ENCODE data around the gene DPP10.

- TF ChIP-seq CTCF (IDR thresholded peaks at IDR 0.05; ENCODE audit: low read depth, low read length, missing input control) (no peak), MAX (IDR thresholded peaks at IDR 0.05) (no peak), ATF3 (IDR thresholded peaks at IDR 0.05) (no peak), RAD21 (IDR thresholded peaks at IDR 0.05) (no peak), YY1 (IDR thresholded peaks at IDR 0.05) (no peak), GABPA (IDR thresholded peaks at IDR 0.05 in 1 of 2, conservative IDR thresholded peaks at IDR 0.05 in 1 of 2) (no peak), REST (IDR thresholded peaks at IDR 0.05) (no peak), SP1 (IDR thresholded peaks at IDR 0.05) (no peak), TAF1 (conservative IDR thresholded peaks at IDR 0.05) (no peak), HNF4A (conservative IDR thresholded peaks at IDR 0.05) (no peak), FOXA1 (IDR thresholded peaks at IDR 0.05) (no peak), JUND (IDR thresholded peaks at IDR 0.05) (no peak), EGR1 (IDR thresholded peaks at IDR 0.05; ENCODE audit: low read depth in 2 of 2) (no peak)
These were observed 1383.5 kb downstream of the DPP10 start for GRCh38 chr2:115825912-115826311.

All from liver (tissue), 3 donors.